Measurements from ENCODE around the gene EIF4B.
"Not testable (repeated sequence)": the region's sequence is repeated elsewhere in the genome, so short reads cannot be mapped to it uniquely, and the experiment has no call there.

Gene EIF4B

DNA sequence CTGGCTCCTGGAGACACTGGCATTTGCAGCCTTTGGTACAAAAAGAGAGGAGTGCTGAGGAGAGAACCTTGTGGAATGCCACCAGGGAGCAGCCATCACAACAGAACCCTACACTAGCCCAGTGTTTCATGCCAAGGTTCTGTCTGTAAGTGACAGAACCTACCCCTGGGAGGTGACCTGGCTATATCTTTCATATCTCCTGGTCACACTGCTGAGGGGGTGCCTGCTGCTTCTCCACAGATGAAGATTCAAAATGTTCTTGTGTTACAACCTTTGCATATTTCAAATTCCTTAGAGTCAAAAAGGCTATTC, 12.7 kb upstream of the EIF4B start:
- DNase-seq: no peak

DNA sequence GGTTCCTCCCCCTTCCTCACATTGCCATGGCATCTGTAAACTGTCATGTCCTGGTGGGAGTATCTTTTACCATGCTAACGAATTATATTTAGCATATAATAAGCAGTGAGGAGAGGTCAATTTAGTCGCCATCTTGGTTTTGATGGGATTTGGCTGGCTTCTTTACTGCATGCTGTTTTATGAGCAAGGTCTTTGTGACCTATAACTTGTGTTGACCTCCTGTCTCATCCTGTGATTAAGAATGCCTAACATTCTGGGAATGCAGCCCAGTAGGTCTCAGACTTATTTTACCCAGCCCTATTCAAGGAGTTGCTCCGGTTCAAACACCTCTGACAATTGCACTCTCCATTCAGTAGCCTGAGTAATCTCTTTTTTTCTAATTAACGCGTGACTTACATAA, 2.1 kb upstream of the EIF4B start:
- no peak for DNase-seq

DNA sequence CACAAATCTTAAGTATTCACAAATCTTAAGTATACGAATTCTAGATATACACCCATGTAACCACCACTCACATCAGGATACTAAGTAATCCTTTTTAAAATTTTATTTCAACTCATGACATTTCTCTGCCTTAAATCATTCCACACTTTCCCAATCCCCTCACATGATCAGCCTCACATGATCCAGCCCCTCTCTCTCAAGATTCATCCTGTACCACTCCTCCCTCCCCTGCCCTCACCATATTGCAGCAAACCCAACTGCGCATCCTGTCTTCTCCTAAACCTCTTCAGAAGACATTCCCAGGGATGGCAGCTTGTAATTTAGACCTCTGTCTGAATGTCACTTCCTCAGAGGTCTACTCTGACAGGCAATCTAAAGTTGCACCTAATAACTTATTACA, 1.7 kb upstream of the EIF4B start:
- DNase-seq: no peak

DNA sequence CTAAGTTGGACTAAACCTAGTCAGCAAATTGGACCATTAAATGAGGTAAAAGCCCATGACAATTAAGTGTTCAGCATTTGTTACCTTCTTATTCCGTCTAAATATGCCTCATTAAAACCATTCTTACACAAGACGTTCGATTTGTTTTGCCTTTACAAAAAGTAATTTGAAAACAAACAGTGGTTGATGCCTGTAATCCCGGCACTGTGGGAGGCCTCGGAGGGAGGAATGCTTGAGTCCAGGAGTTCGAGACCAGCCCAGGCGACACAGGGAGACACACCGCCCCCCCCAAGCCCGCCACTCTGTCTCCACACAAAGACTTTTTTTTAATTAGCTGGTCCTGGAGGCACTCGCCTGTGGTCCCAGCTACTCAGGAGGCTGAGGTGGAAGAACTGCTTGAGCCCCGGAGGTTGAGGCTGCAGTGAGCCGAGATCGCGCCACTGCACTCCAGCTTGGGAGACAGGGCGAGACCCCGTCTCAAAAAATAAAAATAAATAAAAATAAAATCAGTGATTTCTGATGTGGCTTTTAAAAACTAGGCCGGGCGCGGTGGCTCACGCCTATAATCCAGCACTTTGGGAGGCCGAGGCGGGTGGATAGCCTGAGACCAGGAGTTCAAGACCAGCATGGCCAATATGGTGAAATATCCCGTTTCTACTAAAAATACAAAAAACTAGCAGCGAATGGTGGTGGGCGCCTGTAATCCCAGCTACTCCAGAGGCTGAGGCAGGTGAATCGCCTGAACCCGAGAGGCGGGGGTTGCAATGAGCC, 856 bp upstream of the EIF4B start:
- no peak for DNase-seq

DNA sequence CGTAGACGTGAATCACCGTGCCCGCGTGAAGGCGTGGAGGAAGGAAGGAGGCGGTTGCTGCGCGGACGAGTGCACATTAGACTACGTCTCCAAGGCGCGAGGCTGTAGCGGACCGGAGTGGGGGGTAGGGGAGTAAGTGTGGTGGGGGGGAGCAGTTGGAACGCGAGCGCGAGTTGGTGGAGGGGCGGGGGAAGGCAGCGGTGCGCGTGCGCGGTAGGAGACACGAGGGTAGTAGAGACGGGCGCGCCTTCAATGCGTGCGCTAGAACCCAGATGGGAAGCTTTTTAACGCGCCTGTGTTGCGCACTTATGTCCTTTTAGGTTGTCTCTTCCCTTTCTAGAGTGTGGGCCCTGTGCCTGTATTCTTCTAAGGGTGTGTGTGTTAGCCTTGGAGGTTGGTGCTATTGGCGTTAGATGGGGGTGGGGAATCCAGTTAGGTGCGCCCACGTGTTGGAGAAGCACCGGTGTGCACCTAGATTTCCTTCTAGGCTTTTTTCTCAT, 604 bp downstream of the EIF4B start:
- DNase-seq: peak; percentile 39 to 69

DNA sequence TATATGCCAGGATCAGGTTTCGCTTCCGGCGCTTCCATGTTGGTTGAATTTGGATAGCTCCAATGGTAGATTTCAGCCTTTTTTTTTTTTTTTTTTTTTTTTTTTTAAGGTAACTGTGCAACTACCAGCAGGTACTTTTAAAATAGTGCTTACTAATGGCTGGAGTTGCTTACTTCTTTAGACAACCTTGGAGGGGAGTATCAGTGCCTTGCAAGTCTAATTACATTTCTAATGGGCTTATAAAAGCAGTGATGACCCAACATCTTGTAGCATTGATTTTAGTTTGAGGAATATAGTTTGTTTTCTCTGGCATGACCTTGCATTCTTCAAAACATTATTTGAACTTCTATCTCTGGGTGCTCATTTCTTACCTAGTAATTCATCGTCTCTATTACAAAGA, 1.1 kb downstream of the EIF4B start:
- DNase-seq: no peak

DNA sequence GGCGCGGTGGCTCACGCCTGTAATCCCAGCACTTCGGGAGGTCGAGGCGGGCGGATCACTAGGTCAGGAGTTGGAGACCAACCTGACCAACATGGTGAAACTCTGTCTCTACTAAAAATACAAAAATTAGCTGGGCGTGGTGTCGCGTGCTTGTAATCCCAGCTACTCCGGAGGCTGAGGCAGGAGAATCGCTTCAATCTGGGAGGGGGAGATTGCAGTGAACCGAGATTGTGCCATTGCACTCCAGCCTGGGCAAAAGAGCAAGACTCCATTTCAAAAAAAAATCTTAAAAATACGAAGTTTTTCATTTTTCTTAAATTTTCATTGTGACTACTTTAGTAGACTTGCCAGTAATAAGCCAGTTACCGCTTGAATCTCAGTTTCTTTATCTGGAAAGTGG, 2.5 kb downstream of the EIF4B start:
- DNase-seq: not testable (repeated sequence)

DNA sequence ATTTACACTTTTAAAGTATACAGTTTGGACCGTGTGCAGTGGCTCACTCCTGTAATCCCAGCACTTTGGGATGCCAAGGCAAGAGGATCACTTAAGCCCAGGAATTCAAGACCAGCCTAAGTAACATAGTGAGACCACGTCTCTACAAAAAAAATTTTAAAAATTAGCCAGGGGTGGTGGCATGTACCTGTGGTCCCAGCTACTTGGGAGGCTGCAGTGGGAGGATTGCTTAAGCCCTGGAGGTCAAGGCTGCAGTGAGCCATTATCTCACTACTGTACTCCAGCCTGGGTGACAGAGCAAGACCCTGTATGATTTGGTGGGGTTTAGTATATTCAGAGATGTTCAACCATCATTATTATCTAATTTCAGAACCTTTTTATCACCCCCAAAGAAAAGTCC, 4.7 kb downstream of the EIF4B start:
- no peak for DNase-seq

DNA sequence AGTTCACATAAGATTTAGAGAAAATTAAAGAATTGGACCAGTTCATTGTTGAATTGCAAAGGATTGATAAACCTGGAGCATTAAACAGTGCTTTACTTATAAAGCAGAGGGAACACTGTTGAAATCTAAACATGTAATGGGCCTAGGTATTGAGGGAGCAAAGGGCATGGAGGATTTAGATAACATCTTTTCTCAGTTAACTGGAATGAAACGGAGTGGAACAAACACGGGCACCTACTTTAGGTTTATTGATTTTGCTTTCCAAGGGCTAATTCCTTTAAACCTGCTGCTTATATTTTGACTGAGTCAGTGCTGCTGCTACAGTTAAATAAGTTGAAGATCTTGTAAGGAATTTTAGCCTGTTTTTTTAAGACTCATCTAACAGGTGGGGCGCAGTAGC, 5.6 kb downstream of the EIF4B start:
- DNase-seq: no peak

DNA sequence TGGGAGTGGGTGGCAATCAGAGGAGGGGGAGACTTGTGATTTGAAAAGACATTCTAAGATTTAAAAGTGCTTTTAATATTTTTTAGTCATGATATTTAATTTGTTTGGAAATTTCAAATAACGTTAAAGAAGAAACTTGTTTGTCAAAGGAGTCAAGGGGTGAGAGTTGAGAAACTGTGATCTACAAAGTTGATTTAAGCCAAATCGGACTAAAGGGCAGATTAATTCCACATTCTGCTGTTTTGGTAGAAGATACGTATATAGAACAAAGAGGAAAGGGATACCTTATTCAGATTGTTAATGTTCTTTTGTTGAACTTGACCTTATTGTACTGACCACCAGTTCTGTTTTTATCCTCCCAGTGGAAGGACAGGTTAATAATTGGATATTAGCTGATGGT, 6.7 kb downstream of the EIF4B start:
- DNase-seq: no peak

DNA sequence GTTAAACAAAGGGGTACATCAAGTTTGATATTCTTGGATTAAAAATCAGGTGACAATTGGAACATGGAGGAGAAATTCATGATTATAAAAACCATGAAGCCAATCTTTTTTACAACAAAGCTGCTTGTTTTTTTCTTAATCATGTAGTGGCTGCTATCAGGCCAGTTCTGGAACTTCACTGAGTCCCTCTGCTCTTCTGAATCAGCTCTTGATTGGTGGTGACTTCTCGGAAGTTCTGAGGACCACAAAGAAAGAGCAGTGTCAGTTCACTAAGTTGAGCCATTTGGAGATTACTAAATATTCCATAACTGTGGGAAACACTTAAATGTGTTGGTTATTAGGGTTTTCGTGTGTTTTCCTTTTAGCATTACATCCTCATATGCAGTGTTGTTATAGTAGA, 8.5 kb downstream of the EIF4B start:
- DNase-seq: no peak

DNA sequence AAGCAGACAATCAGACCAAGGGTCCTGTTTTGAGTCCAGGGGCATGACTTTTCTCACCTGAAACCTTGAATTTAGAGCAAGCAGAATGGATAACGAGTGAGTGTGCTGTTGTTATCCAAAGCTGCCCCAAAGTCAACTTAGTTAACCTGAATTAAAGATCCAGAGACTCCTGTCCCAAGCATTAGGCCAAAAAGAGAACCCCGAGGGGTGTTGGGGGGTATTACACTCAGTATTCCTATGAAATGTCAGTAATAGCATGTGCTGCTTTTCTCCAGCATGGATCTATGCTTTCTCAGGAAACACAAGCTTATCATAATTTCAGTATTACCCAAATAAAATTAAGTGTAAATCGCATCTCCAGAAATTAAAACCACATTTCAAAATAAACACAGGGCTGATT, 19.0 kb downstream of the EIF4B start:
- no peak for DNase-seq

DNA sequence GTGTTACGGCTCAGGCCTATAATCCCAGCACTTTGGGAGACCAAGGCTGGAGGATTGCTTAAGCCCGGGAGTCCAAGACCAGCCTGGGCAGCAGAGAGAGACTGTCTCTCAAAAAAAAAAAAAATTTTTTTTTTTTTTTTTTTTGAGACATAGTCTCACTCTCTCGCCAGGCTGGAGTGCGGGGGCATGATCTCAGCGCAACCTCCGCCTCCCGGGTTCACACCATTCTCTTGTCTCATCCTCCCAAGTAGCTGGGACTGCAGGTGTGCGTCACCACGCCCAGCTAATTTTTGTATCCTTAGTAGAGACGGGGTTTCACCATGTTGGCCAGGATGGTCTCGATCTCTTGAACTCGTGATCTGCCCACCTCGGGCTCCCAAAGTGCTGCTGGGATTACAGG, 20.8 kb downstream of the EIF4B start:
- DNase-seq: not testable (repeated sequence)

DNA sequence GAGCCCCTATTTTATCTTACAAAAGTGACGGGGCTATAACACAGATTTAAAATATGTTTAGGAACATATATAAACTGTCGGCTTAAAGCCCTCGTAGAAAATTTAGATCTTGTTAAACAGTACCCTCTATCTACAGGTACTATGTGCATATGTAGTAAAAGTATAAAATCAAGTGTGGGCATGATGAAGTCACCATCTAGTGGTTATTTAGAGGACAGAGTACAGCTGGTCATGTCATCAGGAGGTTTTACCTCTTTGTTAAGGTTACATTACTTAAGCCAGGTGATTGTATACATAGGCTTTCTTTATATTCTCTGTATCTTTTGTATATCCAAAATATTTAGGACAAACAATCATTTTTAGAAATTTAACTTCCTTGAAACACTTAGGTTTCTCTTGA, 25.4 kb downstream of the EIF4B start:
- DNase-seq: no peak

DNA sequence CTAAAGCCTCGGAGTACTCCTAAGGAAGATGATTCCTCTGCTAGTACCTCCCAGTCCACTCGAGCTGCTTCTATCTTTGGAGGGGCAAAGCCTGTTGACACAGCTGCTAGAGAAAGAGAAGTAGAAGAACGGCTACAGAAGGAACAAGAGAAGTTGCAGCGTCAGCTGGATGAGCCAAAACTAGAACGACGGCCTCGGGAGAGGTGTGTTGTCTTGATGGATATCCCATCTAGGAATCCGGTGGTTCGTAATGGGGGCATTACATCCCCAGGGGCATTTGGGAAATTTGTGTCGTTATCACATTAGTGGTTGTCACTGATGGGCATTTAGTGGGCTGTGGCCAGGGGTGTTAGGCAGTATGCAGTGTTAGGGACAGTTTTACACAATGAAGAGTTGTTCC, 27.6 kb downstream of the EIF4B start:
- not testable (repeated sequence) for DNase-seq

DNA sequence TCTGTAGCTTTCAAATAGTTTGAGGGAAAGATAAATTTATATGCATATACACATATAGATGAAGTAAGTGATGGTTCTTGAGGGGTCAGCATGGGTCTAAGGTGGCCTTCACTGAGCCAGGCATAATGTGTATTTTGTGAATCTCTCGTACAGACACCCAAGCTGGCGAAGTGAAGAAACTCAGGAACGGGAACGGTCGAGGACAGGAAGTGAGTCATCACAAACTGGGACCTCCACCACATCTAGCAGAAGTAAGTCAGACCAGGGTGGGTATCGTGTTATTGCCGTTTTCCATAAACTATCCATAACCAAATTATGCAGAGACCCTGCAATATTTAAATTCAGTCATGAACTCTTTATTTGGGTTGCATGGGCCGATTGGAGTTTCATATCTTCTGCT, 28.2 kb downstream of the EIF4B start:
- no peak for DNase-seq

DNA sequence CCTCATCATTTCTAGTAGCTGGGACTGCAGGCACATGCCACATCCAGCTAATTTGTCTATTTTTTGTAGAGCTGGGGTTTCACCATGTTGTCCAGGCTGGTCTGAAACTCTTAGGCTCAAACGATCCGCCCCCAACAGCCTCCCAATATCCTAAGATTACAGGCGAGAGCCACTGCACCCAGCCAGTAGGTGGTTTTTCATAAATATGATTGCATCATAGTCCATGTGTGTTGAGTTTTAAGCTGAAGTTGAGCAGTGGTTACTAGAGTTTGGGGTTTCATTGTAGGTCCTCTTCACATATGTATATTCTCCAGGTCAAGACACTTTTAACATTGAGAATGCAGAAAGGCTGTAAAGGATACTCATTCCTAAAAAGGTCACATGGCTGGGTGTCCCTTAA, 30.5 kb downstream of the EIF4B start:
- DNase-seq: no peak

DNA sequence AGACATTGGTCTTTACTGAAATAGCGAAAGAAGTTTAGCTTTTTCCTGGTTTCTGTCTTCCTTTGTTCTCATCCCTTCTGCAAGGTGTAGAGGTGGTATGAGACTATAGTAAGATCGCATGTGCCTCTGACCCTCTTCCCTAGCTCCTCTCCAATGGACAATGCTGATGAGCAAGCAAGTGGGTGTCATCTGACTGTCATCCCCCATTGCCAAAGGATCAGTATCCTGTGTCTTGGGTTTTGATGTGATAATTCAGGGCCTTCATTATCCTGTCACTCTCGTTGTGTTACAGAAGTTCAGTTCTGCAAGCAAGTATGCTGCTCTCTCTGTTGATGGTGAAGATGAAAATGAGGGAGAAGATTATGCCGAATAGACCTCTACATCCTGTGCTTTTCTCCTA, 33.6 kb downstream of the EIF4B start:
- DNase-seq: no peak

DNA sequence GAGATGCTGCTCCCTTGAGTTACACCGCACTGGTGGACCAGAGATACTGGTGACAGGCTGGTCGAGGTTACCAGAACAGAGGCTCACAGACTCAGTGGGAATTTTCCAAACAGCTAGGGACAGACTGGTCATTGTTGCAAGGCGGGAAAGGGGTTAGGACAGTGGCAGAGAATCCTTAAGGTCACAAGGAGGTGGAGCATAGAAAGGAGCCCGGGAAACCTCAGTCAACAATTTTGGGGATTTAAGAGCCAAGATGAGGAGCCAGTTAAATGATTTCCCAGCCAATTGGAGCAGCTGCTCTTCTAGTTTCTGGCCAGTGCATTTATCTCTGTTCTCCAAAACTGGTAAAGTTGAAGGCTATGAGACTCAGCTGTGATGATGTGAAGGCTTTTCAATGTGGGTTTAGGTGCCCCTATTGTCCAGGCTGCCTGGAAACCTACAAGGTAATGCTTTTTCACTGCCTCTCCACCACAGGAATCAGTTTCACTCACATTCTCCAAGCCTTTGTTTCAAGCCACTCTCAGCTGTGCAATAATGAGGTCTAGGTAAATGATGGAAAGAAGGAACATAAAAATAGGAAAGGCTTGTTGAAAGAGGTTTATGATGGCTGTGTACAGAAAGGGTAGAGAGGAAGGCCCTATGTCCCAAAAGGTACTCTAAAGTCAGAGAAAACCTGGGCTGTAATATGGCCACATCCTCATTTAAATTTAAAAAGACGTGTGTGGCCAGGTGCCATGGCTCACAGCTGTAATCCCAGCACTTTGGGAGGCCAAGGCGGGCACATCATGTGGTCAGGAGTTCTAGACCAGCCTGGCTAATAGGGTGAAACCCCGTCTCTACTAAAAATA, 36.6 kb downstream of the EIF4B start:
- DNase-seq: no peak

DNA sequence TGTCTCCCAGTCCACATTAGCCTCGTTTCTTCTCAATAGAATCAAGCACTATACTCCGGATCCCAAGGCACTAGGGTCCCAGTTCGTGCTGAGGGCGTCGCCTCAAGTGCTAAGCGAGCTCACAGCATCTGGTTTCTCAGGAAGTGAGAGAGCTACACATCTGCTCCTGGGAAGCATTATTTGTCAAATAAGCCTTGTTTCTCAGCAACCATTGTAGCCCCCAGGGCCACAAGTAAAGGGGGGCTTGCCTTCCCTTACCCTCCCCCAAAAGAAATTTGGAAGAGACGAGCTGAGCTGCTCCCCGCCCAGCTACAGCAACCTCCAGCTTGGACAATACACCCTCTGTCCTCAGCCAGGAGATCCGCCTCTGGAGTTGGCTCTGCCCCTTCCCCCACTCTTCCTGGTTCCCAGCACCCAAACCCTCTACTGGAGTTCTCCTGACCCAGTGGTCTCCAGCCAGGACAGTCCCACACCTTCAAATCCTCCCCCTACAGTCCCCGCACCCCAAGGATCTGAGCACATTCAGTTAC, 37.9 kb downstream of the EIF4B start:
- DNase-seq: no peak

DNA sequence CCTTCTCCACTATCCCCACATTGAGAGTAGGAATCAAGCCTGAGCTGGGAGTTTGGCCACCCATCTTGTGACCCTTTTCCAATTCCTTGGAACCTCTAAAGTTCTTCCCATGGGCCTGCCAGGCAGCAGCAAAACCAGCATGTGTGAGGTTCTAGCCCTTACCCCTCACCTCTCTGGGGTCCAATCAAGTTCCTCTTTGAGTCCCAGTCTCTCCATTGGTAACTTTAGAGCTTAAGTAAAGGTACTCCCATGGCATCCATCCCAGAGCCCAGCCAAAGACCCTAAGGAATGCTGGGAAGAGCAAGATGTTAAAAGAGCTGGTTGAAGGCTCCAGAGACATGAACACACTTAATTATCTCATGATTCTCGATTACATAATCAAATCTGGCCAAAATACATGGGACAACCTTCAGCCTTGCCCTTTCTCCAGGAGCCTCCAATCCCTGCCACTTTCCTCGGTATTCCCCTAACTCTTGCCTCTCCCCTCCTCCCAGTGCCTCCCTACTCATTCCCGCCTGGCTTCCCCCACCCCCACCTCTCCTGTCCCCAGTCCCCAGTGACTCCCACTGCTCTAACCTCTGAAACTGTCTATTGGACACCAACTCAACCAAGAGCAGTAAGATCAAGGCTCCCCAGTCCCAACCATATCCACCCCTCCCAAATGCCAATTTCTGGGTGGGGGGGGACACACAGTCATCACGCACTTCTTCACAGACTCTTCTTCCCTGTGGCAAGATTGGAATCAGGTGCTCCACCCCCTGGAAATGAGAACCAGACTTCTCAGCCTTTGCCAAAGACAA, 38.8 kb downstream of the EIF4B start:
- no peak for DNase-seq

DNA sequence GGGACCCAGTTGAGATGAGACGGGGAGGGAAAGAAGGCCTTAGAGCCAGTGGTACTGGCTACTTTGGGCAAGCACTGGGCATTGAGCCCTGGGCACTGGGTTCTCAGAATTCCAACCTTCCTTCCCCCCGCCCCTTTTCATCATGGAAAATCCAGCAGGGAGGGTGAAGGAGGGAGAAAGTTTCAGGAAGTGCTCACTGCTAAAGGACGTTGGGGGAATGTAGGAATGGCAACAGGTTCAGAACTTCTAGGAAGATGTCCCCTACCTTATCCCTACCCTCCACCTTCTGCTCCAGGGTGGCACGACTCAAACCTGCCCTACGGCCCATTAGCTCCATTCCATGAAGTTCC, 39.4 kb downstream of the EIF4B start:
- no peak for DNase-seq

DNA sequence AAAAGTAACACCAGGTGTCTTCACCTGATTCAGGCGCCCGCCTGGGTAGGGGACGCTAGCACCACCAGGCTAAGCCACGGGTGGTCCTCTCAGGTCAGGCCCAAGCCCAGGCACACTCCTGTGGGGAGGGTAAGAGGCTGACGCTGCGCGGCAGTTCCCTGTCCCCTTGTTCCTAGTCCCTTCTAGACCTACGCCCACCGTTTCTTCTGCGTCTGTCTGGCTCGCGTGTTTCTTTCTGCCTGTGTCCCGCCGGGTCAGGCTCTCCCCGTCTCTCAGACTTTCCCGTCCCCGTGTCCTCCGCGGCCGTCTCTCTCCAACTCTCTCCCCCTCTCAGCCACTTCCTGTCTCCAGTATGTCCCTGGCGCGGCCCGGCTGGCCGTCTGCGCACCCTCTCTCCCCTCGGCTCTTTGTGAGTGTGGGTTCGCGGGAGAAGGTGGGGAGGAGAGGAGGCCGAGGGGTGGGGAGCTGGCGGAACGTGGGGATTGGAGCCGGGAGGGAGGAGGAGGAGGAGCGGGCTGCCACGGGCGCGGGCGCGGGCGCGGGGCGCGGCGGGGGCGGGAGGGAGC, 40.5 kb downstream of the EIF4B start:
- no peak for DNase-seq

Measured in NCI-H187 (cell line).